HG03095 (cell line): ENCODE measurements around the gene JAM2.
"Not testable (repeated sequence)": the region's sequence is repeated elsewhere in the genome, so short reads cannot be mapped to it uniquely, and the experiment has no call there.

ENCODE experiments used
- ATAC-seq: cut with Tn5 transposase; IDR thresholded peaks from one replicate; pipeline ENCODE4 v1.9.1; 2021; ENCODE audit warnings: moderate library complexity; ENCODE audit not compliant: unreplicated experiment

Gene JAM2

GRCh38 chr21:25638660-25639550, at the start of gene JAM2:
JAM2 (plus strand) TSS chr21:25639258; CDS start chr21:25639822, 564 bp downstream.
- ATAC-seq = peak; percentile 51

- ATAC-seq = no peak
Measured at GRCh38 chr21:25589887-25590286, 49.2 kb upstream of the JAM2 start.

- ATAC-seq = peak; percentile 93
Measured at GRCh38 chr21:25607151-25608043, 31.7 kb upstream of the JAM2 start, which contains the start of gene MRPL39. MRPL39 (minus strand) TSS chr21:25607481; CDS start chr21:25607475, 6 bp downstream.

- ATAC-seq = peak; percentile 82
Measured at GRCh38 chr21:25608044-25608737, 30.9 kb upstream of the JAM2 start.

GRCh38 chr21:25614441-25614840, 24.6 kb upstream of the JAM2 start:
- no peak for ATAC-seq

- ATAC-seq = no peak
Measured at GRCh38 chr21:25615880-25616279, 23.2 kb upstream of the JAM2 start.

- no peak for ATAC-seq
Measured at GRCh38 chr21:25619198-25619597, 19.9 kb upstream of the JAM2 start.

- ATAC-seq = no peak
Measured at GRCh38 chr21:25624511-25624910, 14.5 kb upstream of the JAM2 start.

- no peak for ATAC-seq
Measured at GRCh38 chr21:25625036-25625435, 14.0 kb upstream of the JAM2 start.

- ATAC-seq = not testable (repeated sequence)
Measured at GRCh38 chr21:25625776-25626555, 13.1 kb upstream of the JAM2 start.

- ATAC-seq = no peak
Measured at GRCh38 chr21:25626757-25627156, 12.3 kb upstream of the JAM2 start.

GRCh38 chr21:25632296-25632695, 6.8 kb upstream of the JAM2 start:
- no peak for ATAC-seq

GRCh38 chr21:25635310-25635709, 3.7 kb upstream of the JAM2 start:
- ATAC-seq = no peak

GRCh38 chr21:25636727-25637126, 2.3 kb upstream of the JAM2 start:
- no peak for ATAC-seq

GRCh38 chr21:25637851-25638659, 1.0 kb upstream of the JAM2 start:
- ATAC-seq = no peak

- ATAC-seq = peak; percentile 73
Measured at GRCh38 chr21:25639551-25640201, 618 bp downstream of the JAM2 start.

- ATAC-seq = no peak
Measured at GRCh38 chr21:25640202-25640942, 1.3 kb downstream of the JAM2 start.

- no peak for ATAC-seq
Measured at GRCh38 chr21:25640943-25641292, 1.9 kb downstream of the JAM2 start.
